OCI-M2 (cell line): Measurements from ENCODE around the gene TSPAN5.

Source experiments
- DNase-seq: peaks from one replicate; lab custom pipeline; 2025; ENCODE audit not compliant: unreplicated experiment; lab: John Stamatoyannopoulos, UW

The TSPAN5 gene

DNA sequence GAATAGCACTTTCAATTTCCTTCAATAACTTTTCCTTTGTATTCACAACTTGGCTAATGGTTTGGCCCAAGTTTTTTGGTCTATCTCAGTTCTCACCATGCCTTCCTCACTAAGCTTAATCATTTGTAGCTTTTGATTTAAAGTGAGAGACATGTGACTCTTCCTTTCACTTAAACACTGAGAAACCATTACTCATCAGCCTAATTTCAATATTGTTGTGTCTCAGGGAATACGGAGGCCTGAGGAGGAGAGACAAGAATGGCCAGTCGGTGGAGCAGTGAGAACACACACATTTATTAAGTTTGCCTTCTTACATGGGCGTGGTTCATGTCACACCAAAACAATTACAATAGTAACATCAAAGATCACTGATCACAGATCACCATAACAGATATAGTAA, 56.7 kb downstream of the TSPAN5 start:
- DNase-seq, result no peak

DNA sequence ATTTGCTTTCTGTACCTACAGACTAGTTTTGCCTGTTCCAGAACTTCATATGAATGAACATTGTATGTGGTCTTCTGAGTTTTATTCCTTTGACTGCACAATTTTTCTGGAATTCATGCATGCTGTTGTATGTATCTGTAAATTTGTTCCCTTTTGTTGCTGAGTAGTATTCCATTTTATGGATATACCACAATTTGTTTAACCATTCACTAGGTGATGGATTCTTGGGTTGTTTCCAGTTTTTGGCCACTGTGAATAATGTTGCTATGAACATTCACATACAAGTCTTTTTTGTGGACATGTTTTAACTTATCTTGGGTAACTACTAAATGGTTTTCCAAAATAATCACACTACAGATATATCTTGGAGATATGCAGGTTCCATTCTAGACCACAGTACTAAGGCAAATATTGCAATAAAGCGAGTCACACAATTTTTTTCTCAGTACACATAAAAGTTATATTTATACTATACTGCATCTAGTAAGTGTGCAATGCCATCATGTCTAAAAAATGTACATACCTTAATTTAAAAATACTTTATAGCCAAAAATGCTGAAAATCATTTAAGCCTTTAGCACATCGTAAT, 58.7 kb downstream of the TSPAN5 start:
- DNase-seq, result no peak

DNA sequence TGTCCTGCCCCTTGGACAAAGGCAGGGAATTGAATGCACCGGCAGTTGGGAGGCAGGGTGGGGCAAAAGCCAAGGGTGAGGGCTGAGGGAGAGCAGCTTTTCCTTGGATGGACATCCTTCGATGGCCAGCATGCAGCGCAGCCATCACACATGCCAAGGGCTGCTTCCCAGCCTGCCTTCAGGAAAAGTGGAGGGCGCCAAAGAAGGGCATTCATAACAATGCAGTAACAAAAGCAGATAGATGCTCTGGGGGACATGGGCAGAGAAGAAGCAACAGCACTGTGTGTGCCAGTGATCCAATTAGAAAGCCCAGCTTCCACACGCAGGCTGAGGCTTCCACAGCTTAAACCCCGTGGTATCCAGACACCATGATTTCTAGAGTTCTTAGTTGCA, 71.5 kb downstream of the TSPAN5 start:
- DNase-seq, result no peak

DNA sequence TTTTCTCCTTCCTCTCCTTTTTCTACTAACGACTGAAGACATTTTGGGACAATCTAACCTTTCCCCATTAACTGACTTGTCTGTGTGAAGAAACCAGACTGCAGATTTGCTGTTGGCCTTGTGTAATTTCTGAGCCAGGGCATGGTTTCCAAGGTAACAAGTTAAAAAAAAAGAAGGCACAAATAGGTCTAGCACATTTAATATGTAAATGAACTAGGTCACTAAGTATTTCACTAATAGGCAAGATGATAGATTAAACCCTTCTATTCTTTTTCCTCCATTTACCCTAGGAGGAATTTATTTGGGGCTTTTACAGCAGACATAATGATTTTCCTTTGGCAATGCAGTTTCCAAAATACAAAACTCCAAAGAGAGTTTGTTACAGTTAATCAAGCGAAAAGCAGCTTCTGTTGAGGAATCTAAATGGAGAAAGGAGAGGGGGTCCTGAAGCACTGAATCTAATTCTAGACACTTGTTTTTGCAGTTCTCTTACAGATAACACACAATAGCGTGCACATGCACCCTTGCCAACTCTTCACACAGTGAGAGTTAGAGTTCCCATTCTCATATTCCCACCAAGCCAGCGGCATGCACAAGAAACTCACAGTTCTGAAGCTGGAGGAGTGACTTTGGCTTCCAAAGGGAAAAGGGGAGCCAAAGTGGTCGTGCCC, 72.0 kb downstream of the TSPAN5 start:
- no peak for DNase-seq

DNA sequence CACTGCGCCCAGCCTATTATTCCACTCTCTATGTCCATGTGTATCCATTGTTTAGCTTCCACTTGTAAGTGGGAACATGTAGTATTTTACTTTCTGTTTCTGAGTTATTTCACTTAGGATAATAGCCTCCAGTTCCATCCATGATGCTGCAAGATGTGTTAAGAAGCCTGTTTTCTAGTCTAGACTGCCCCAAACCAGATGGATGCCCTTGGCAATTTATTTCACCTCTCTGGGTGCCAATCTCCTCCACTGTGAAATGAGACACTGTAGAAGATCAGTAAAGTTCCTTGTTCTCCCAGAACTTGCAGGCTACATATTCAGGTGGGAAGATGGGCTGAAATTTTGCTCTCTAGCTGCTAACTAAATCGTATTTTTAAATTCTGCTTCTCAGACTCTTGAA, 72.8 kb downstream of the TSPAN5 start:
- no peak for DNase-seq

DNA sequence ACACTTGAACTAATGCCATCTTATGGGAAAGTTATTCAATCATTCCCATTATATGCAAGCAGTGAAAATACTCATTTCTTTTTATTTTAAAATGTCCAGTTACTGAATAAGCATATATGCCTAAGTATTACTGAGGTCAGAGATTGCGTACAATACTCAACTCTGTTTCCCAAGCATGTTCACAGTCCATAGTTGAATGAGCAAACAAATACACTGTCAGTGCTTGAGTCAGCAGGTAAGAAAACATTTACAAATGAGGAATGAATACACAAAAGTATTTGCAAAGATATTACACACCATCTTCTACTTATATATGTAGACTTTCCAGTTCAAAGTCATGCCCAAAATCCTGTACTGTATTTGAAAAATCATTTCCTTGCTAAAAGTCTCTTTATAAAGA, 74.1 kb downstream of the TSPAN5 start:
- DNase-seq, result no peak

DNA sequence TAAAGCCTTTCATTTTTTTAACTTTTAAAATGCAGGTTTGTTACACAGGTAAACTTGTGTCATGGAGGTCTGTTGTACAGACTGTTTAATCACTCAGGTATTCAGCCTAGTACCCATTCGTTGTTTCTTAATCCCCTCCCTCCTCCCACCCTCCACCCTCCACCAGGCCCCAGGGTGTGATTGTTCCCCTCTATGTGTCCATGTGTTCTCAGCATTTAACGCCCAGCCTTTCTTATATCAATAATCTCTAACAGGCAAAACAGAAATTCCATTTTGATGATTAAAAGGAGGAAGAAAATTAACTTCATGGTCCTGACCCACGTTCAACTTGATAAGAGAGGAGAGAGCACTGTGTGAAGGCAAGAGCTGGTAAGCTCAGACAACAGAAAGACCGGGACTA, 75.1 kb downstream of the TSPAN5 start:
- DNase-seq, result no peak

DNA sequence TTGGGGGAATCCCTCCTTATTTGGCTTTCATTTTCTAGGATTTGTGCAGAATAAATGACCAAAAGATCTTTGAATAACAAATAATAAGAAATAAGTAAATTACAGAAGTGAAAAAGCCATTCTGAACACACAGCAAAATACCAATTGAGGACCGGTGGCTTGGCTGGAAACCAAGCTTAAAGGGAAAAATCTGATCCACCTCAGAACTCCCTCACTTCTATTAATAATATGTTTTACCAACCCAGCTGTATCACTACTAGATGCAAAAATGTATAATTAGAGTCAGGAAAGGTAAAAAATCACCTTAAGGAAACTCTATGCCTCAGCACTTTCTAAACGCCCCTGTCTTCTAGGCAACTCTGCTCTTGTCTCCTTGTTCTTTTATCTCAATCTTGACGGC, 77.3 kb downstream of the TSPAN5 start:
- no peak for DNase-seq

DNA sequence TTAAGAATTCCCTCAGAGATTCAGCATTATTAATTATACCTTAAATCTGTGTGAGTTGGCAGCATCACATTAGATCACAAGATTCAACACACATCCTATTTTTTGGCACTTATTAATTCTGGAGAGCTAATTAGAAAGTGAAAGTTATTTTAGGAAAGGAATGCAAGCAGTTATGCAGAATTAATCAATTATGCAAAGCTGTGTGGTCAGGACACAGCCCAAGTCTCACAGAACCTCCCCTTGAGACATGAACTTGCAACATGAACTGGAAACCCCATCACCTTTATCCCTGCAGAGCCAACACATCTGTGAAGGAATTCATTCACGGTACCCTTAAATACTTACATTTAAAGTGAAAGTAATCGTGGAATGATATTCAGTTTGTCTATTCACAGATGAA, 80.5 kb downstream of the TSPAN5 start:
- DNase-seq, result no peak

DNA sequence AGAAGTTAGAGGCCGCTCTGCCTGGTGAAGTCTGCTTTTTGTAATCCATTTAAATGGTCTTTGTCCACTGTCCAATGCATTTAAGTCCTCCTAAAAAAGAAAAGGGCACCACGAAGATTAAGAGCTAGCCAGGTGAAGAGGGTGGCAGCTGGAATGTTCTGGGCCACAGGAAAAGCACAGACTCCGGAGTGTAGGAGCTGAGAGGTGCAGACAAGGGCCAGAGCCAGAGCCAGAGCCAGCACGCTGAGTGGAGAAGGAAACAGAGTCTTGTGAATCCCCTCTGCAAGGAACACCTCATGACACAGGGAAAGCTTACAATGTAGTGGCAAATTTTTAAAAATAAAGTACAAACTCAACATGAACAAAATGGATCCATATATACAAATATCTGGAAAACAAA, 83.6 kb downstream of the TSPAN5 start:
- DNase-seq, result no peak

DNA sequence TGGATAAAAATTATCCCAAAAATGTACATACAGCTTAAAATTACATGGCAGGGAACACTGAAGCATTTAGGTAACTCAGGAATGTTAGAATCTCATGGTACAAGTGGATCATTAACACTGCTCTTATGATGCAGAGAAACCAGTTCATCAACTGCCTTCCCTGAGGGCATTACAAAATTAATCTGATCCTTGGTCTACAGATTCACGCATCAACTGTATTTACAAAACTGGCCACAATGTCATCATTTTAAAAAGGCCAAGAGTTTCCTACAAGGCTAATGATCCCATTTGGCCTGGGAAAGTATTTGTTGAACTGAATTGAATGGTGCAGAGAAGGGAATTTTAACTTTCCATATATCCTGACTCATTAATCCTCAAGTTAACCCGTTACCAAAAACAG, 84.6 kb downstream of the TSPAN5 start:
- no peak for DNase-seq

DNA sequence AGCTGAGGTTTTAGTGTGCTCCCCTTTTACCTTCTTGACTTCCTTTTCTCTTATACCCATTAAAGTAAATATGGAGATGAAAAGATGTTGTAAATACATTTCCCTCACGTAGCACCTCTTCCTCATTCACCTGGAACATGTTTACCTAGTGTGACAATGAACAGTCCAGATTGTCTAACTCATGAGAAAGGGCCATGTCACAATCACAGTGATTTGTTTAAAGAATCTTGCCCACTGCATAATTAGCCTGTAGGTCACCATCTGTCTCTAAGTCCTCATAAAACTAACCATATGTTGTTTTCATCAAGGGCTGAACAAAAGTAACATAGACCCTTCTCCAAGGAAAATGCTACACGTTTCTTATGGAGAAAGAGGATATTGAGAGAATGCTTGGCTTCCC, 85.7 kb downstream of the TSPAN5 start:
- DNase-seq, result no peak

DNA sequence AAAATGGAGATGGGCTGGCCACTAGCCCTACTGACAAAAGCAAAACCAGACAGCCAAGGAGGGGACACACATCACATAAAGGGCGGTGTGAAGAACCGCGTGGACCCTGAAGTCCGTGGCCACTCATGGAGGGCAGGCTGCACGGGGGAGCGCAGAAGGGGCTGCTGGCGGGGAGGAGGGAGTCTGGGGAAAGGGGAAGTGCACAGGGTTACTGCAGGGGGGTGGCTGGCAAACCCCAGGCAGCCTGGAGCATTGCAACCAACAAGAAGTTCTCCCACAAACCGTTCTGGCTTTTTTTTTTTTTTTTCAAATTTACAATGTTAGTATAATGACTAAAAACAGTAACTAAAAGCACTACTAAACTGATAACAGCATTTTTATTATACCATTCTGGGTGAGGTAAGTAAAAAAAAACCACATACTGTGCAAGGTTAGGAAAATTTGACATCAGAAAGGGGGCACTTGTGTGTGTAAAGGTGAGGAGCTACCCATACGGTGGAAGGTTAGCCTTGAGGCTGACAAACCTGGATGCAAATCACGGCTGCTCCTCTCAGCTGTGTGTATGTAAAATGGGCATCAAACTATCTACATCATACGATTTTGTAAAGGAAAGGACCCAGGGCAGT, 87.1 kb downstream of the TSPAN5 start:
- no peak for DNase-seq

DNA sequence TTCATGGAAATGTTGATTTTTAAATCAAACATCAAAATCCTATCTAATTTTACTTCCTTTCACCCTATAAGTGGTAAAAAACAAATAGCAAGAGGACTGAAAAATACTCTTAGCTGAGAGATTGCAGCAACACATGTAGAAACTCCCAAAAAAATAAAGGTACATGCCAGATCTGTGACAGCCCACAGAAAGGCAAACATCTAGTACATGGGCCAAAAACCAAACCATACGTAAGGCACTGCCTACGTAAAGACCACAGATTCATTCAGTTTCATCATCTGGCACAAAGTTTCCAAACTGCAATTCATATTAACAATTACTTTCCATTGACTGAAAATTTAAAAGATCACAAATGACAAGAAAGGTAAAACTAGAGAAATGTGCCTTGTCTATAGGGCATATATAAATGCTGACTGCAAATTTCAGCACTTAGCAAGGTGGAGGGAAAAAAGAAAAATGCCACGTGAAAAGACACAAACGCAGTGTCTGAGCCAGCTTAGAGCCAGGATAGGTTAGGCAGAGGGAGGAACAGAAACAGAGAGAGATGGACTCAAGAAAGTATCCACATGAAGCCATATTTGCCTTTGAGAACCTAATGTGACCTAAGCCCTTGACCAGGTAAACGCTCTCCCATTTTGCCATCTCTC, 88.1 kb downstream of the TSPAN5 start:
- DNase-seq, result no peak

DNA sequence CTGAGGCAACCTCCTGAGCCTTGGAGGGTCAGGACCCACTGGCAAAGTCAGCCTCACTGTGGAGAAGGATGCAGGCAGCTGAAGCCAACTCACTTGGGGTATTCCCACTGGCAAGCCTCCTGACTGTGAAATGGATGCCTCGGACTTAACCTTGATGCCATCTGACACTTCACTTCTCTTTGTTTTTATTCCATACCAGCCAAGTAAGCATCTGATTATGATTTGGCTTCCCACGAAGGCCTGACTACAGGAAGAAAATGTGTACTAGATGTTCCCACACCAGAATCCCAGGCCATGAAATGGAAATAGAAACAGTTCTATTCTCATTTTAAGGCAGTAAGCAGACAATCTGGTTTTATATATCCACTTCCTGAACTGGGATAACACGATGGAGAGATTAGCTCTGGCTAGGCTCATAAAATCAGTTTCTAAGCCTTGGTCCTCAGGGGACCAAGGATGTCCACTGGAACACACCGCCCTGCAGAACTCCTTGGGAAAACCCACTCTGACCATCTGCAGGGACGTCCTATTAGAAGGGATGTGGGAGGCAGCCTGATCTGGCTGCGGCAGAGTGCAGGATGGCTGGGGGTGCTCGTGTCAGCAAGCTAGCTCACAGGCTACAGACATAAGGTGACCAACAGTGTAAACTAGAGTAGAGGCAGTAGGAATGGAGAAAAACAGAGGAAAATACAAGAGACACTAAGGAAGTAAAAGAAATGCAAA, 89.3 kb downstream of the TSPAN5 start:
- no peak for DNase-seq

DNA sequence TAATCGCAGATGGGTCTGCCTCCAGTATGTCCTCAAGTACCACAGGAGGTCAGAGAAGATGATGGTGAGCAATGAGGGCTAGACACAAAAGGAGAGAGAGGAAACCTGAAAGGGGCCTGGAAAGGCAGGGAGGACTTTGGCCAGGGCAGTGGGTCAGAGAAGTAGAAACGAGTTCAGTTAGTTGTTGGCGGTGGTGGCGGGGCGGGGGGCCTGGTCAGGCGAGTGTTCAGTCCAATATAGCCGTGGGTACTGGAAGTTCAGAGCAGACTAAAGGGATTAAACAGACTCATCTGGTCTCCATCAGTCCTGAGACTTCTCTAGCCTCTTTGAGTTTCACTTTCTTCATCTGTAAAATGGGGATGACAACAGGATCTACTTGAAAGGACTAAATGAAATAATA, 90.8 kb downstream of the TSPAN5 start:
- no peak for DNase-seq

DNA sequence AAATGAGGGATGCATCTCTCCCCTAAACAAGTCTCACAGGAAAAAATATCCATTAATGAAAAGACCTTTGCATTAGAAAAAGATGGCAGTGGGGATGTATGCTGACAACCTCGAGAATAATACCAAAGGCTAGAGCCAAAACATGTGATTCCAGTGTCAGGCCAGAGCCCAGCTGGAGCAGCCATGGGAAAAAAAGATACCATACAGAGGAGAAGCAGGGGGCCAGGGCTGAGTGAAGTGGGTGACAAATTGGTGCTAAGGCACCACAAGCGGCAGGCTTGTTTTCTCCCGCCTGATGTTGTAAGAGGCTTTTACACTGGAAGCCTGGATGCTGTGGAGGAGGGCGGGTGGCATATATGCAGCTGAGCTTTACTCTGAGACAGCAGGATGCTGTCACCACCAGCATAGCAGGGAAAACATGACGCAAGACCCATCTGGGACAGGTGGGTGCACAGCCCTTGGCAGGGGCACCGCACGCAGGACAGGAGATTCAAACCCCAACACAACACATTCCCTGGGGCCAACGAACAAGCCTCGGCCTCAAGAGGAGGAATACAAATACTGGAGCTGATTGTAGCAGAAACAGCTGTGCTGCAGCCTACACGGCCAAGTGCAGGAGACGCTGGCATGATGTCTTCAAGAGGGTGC, 91.9 kb downstream of the TSPAN5 start:
- DNase-seq, result no peak

DNA sequence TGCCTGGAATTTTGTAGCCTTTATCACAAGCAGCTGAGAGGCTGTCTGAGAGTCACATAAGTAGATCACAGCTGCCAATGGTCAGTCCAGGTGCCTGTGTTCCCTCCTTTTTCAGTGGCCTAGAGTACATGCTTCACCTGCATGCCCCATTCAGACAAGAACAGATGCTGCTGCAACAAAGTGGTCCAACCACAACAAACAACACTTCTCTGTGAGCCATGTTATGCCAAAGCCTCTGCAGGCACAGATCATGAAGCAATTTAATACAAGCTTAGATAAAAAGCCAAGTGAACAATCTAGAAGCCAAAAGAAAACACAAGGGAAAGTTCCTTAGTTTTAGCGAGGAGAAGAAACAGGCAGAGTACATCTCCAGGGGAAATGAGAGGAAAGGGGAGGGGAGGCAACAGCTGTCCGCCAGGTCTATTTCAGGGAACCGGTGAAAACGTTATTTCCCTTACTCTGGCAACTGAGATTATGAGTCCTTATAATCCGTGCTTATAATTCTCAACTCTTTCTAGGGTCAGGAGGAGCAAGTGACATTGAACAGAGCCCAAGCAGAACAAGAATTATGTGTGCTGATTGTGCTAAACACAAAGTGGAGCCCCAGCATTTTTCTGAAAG, 92.6 kb downstream of the TSPAN5 start:
- DNase-seq, result no peak

DNA sequence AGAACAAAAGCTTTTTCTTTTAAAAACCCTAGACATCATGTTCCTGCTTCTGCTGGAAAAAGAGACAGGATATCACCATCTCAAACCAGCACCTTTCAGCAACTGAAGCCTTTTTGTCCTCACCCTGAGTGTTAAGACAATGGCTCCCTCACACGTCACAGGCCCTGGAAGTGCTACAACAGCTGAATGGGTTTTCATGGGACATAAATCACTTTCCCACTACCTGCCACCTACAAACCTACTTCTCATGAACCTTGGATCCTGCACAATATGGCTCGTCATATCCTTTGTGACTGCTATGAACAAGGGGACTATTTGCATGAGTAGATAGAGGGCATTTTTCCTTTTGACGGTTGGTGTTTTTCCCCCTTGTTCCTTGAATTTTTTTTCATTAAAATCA, 93.6 kb downstream of the TSPAN5 start:
- DNase-seq, result no peak

DNA sequence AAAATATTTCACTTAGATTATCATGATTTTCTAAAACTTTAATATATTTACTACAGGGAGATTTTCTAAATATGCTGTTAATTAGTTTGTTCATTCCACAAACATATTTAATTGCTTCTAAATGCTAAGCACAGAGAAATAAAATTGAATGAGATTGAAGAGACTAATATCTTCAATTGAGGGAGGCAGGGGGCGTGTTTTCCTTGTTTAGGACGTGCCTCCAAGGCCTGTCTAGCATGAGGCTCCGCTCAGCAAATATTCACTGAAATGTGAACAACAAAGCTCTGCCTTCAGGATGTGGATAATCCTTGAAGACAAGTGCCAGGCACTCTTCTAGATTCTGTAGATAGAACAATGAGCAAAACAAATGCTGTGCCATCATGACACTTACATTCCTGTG, 98.1 kb downstream of the TSPAN5 start:
- DNase-seq, result no peak
